Neuronal stem cell (in vitro differentiated cells): Measurements from ENCODE around the gene AUH.

Experiments
- DNase-seq: peaks from one replicate; pipeline ENCODE4 v3.0.0-alpha.2; 2013; ENCODE audit warnings: low spot score
- H2AFZ ChIP-seq: one replicate; pipeline ENCODE4 v1.6.1; 2013; ENCODE audit warnings: mild to moderate bottlenecking, low read length, inconsistent platforms
- H2AK5ac ChIP-seq: 2 replicates; pipeline ENCODE4 v1.6.1; 2013; ENCODE audit warnings: low read depth, mild to moderate bottlenecking, inconsistent platforms, low read length, moderate library complexity, mixed read lengths
- H2BK120ac ChIP-seq: 2 replicates; pipeline ENCODE4 v1.6.1; 2013; ENCODE audit warnings: low read depth, mild to moderate bottlenecking, inconsistent platforms, low read length, moderate library complexity, mixed read lengths
- H2BK12ac ChIP-seq: one replicate; pipeline ENCODE4 v1.6.1; 2013; ENCODE audit warnings: low read length, inconsistent platforms
- H2BK15ac ChIP-seq: 2 replicates; pipeline ENCODE4 v1.6.1; 2013; ENCODE audit warnings: mild to moderate bottlenecking, low read length, inconsistent platforms, mixed read lengths
- H2BK5ac ChIP-seq: one replicate; pipeline ENCODE4 v1.6.1; 2013; ENCODE audit warnings: inconsistent platforms, mild to moderate bottlenecking, low read length, moderate library complexity
- H3K14ac ChIP-seq: one replicate; pipeline ENCODE4 v1.6.1; 2013; ENCODE audit warnings: low read length, inconsistent platforms
- H3K18ac ChIP-seq: 2 replicates; pipeline ENCODE4 v1.6.1; 2013; ENCODE audit warnings: low read length, inconsistent platforms
- H3K23ac ChIP-seq: 2 replicates; pipeline ENCODE4 v1.6.1; 2013; ENCODE audit warnings: low read depth, mild to moderate bottlenecking, mixed read lengths, low read length, inconsistent platforms; ENCODE audit not compliant: poor library complexity
- H3K27ac ChIP-seq: replicated peaks from 3 replicates; pipeline ENCODE4 v1.5.1; 2013; ENCODE audit warnings: low read length, inconsistent platforms
- H3K27me3 ChIP-seq, 3 experiments: 2 replicates each; pipeline ENCODE4 v1.6.1; 2013; ENCODE audit warnings: low read length in 3 of 3, mild to moderate bottlenecking in 2 of 3, inconsistent platforms in 1 of 3, low read depth in 1 of 3, mixed read lengths in 1 of 3, moderate library complexity in 1 of 3; ENCODE audit not compliant: control insufficient read depth in 3 of 3, insufficient read depth in 3 of 3
- H3K36me3 ChIP-seq, 2 donors: replicated peaks in 1 of 2; 2 replicates each; pipeline ENCODE4 v1.6.1; 2013; ENCODE audit warnings: low read length in 2 of 2; ENCODE audit not compliant: control insufficient read depth in 2 of 2, insufficient read depth in 2 of 2
- H3K4ac ChIP-seq: 2 replicates; pipeline ENCODE4 v1.6.1; 2013; ENCODE audit warnings: inconsistent platforms, mild to moderate bottlenecking, low read length, moderate library complexity
- H3K4me1 ChIP-seq, 2 donors: 1 replicate in 1 of 2; 2 replicates in 1 of 2; pipeline ENCODE4 v1.6.1; 2013; ENCODE audit warnings: low read length in 2 of 2, low read depth in 1 of 2; ENCODE audit not compliant: control insufficient read depth in 2 of 2, insufficient read depth in 1 of 2
- H3K4me2 ChIP-seq: one replicate; pipeline ENCODE4 v1.6.1; 2013; ENCODE audit warnings: mild to moderate bottlenecking, low read length, inconsistent platforms; ENCODE audit not compliant: insufficient read depth, poor library complexity, severe bottlenecking
- H3K4me3 ChIP-seq, 2 donors: 2 replicates each; pipeline ENCODE4 v1.5.1; 2013; ENCODE audit warnings: low read length in 2 of 2, mild to moderate bottlenecking in 2 of 2, inconsistent platforms in 1 of 2, moderate library complexity in 1 of 2
- H3K79me1 ChIP-seq: one replicate; pipeline ENCODE4 v1.6.1; 2013; ENCODE audit warnings: low read depth, mild to moderate bottlenecking, inconsistent platforms, low read length, moderate library complexity
- H3K9ac ChIP-seq: one replicate; pipeline ENCODE4 v1.6.1; 2013; ENCODE audit warnings: mild to moderate bottlenecking, low read depth, low read length, inconsistent platforms; ENCODE audit not compliant: poor library complexity
- H3K9me3 ChIP-seq, 2 donors: replicated peaks in 1 of 2; 2 replicates each; pipeline versions ENCODE3 to v1.6.1; 2013; ENCODE audit warnings: low read length in 2 of 2, mild to moderate bottlenecking in 2 of 2, inconsistent platforms in 1 of 2, low read depth in 1 of 2, mixed read lengths in 1 of 2, moderate library complexity in 1 of 2; ENCODE audit not compliant: control insufficient read depth in 2 of 2, insufficient read depth in 1 of 2
- H4K8ac ChIP-seq: one replicate; pipeline ENCODE4 v1.6.1; 2013; ENCODE audit warnings: low read depth, mild to moderate bottlenecking, inconsistent platforms, low read length, moderate library complexity
- H4K91ac ChIP-seq: one replicate; pipeline ENCODE4 v1.6.1; 2013; ENCODE audit warnings: low read length, low read depth, mild to moderate bottlenecking, inconsistent platforms; ENCODE audit not compliant: poor library complexity
- WGBS, 2 donors: extraction: QIAGEN DNeasy Blood & Tissue Kit; methylation state at CpG; one replicate each; pipeline ENCODE4 v1.1.7; 2013; ENCODE audit warnings: missing lambda C conversion rate in 2 of 2, mixed read lengths in 1 of 2; ENCODE audit not compliant: insufficient read length in 2 of 2, insufficient replicate concordance in 1 of 2; ENCODE audit errors: extremely low coverage in 2 of 2; 5-methylcytosine and 5-hydroxymethylcytosine counted together

AUH gene

GRCh38 chr9:91185193-91185886, 176.4 kb downstream of the AUH start:
- Histone ChIP-seq H3K27ac (no peak overlapping the region), H3K36me3 (no peaks in the 10 kb centered on the region), H4K8ac (no peak overlapping the region), H3K9me3 (no peaks in the 10 kb centered on the region), H3K4ac (no peak overlapping the region), H2BK12ac (no peak overlapping the region), H3K9ac (no peak overlapping the region), H3K4me1 (no peaks in the 10 kb centered on the region), H2AFZ (no peak overlapping the region), H2BK5ac (no peak overlapping the region), H2BK120ac (no peak overlapping the region), H2BK15ac (no peak overlapping the region), H3K18ac (no peak overlapping the region), H2AK5ac (no peak overlapping the region), H3K4me2 (no peak overlapping the region), H3K27me3 (no peaks in the 10 kb centered on the region), H3K14ac (no peak overlapping the region), H3K23ac (no peak overlapping the region), H4K91ac (no peak overlapping the region), H3K79me1 (no peaks in the 10 kb centered on the region), H3K4me3 (no peak overlapping the region)
- DNase-seq: no peak
- WGBS, 2 donors: no CpG with 5 or more reads among the region's 10 CpGs

GRCh38 chr9:91182429-91183225, 179.1 kb downstream of the AUH start:
- Histone ChIP-seq H3K79me1 (no peaks in the 10 kb centered on the region), H3K23ac (no peak overlapping the region), H3K27ac (no peak overlapping the region), H2AK5ac (no peak overlapping the region), H3K9ac (no peak overlapping the region), H3K4ac (no peak overlapping the region), H3K14ac (no peak overlapping the region), H3K9me3 (peaks cover 0 to 2% of the 10 kb centered on the region in 2 donors), H3K4me3 (no peak overlapping the region), H4K91ac (no peak overlapping the region), H2BK5ac (no peak overlapping the region), H2AFZ (no peak overlapping the region), H2BK120ac (no peak overlapping the region), H2BK12ac (no peak overlapping the region), H4K8ac (no peak overlapping the region), H3K4me2 (no peak overlapping the region), H3K36me3 (no peaks in the 10 kb centered on the region), H3K27me3 (no peaks in the 10 kb centered on the region), H2BK15ac (no peak overlapping the region), H3K4me1 (peaks cover 0 to 2% of the 10 kb centered on the region in 2 donors), H3K18ac (no peak overlapping the region)
- no CpG with 5 or more reads among the region's 12 CpGs for WGBS, 2 donors
- no peak for DNase-seq

GRCh38 chr9:91181541-91181940, 180.2 kb downstream of the AUH start:
- Histone ChIP-seq H2BK5ac (no peak overlapping the region), H2AK5ac (no peak overlapping the region), H4K91ac (no peak overlapping the region), H3K4me3 (peak overlapping the region in 1 of 2 donors; percentile 28), H3K4ac (no peak overlapping the region), H2BK120ac (no peak overlapping the region), H3K27ac (no peak overlapping the region), H3K79me1 (no peaks in the 10 kb centered on the region), H3K9ac (no peak overlapping the region), H2AFZ (no peak overlapping the region), H2BK15ac (no peak overlapping the region), H2BK12ac (no peak overlapping the region), H3K4me1 (peaks cover 0 to 2% of the 10 kb centered on the region in 2 donors), H3K4me2 (no peak overlapping the region), H3K18ac (no peak overlapping the region), H3K9me3 (peaks cover 0 to 2% of the 10 kb centered on the region in 2 donors), H3K27me3 (no peaks in the 10 kb centered on the region), H3K23ac (no peak overlapping the region), H4K8ac (no peak overlapping the region), H3K36me3 (no peaks in the 10 kb centered on the region), H3K14ac (no peak overlapping the region)
- WGBS, 2 donors: no CpG with 5 or more reads among the region's 8 CpGs
- DNase-seq: no peak

DNA sequence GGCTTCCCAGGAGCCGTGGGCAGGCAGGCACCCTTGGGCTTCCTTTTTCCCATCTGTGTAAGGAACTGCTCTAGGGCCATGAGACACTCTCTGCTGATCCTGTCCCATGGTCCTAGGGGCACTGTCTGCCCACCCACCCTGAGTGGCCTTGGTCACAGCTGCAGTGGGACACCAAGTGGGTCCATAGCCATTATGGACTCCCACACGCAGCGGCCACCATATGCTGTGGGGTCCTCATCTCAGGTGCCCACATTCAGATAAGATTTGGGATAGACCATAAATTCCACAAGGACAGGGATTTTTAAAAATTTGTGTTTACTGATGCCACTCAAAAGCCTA, 180.8 kb downstream of the AUH start:
- peaks cover 0 to 2% of the 10 kb centered on the region in 2 donors for H3K4me1 ChIP-seq
- no peak overlapping the region for H2BK5ac ChIP-seq
- H2BK15ac ChIP-seq: no peak overlapping the region
- DNase-seq: no peak
- H3K79me1 ChIP-seq: no peaks in the 10 kb centered on the region
- no peak overlapping the region for H2BK120ac ChIP-seq
- no peak overlapping the region for H4K8ac ChIP-seq
- no peak overlapping the region for H3K14ac ChIP-seq
- H3K4me2 ChIP-seq: no peak overlapping the region
- H3K18ac ChIP-seq: no peak overlapping the region
- no CpG with 5 or more reads among the region's 3 CpGs for WGBS, 2 donors
- no peak overlapping the region for H3K4me3 ChIP-seq
- H3K27me3 ChIP-seq: no peaks in the 10 kb centered on the region
- H2AK5ac ChIP-seq: no peak overlapping the region
- H3K27ac ChIP-seq: no peak overlapping the region
- no peak overlapping the region for H3K23ac ChIP-seq
- H2AFZ ChIP-seq: no peak overlapping the region
- no peak overlapping the region for H2BK12ac ChIP-seq
- H3K4ac ChIP-seq: no peak overlapping the region
- peaks cover 0 to 2% of the 10 kb centered on the region in 2 donors for H3K9me3 ChIP-seq
- no peak overlapping the region for H3K9ac ChIP-seq
- no peaks in the 10 kb centered on the region for H3K36me3 ChIP-seq
- H4K91ac ChIP-seq: no peak overlapping the region
